Natural killer cell (primary cell): Measurements from ENCODE around the gene ARPP21. TPM values are rescaled to one million over a fixed set of nuclear protein-coding genes. Genes with fewer than 3 reads are reported as not detected.

Experiments
- ATAC-seq, 3 donors: fragments of 150-1000 bp in 2 of 3; fragments of 200-7000 bp in 1 of 3; cut with Tn5 transposase; 1 replicate in 1 of 3; 2 replicates in 2 of 3; pipeline ENCODE4 v1.10.0; 2021; ENCODE audit warnings: mild to moderate bottlenecking in 2 of 3, moderate library complexity in 2 of 3
- DNase-seq, 2 donors: peaks; one replicate each; pipeline versions ENCODE4 v3.0.0 to v3.0.0-alpha.2; 2013 to 2021; ENCODE audit warnings: mixed read lengths in 1 of 2
- H3K27ac ChIP-seq: one replicate; pipeline ENCODE4 v1.5.1; 2013; ENCODE audit warnings: mild to moderate bottlenecking, low read length
- H3K27me3 ChIP-seq: one replicate; pipeline ENCODE4 v1.6.1; 2013; ENCODE audit warnings: low read length; ENCODE audit not compliant: control insufficient read depth, insufficient read depth
- H3K36me3 ChIP-seq: one replicate; pipeline ENCODE4 v1.6.1; 2013; ENCODE audit warnings: low read length; ENCODE audit not compliant: control insufficient read depth, insufficient read depth
- H3K4me1 ChIP-seq: one replicate; pipeline ENCODE4 v1.6.1; 2013; ENCODE audit warnings: low read length; ENCODE audit not compliant: control insufficient read depth, insufficient read depth
- H3K4me3 ChIP-seq: one replicate; pipeline ENCODE4 v1.5.1; 2013; ENCODE audit warnings: low read length
- H3K9me3 ChIP-seq: one replicate; pipeline ENCODE4 v1.6.1; 2013; ENCODE audit warnings: low read length; ENCODE audit not compliant: control insufficient read depth, insufficient read depth
- H3K27ac Mint-ChIP-seq, 2 donors: one replicate each; pipeline ENCODE4 v1.8.0; 2022; ENCODE audit warnings: mild to moderate bottlenecking in 2 of 2, mixed read lengths in 2 of 2, moderate library complexity in 1 of 2
- H3K27me3 Mint-ChIP-seq, 2 donors: one replicate each; pipeline ENCODE4 v1.8.0; 2022; ENCODE audit warnings: low read depth in 2 of 2, mixed read lengths in 2 of 2
- H3K36me3 Mint-ChIP-seq: one replicate; pipeline ENCODE4 v1.8.0; 2022; ENCODE audit warnings: mixed read lengths
- H3K4me1 Mint-ChIP-seq, 2 donors: one replicate each; pipeline ENCODE4 v1.8.0; 2022; ENCODE audit warnings: mixed read lengths in 2 of 2
- H3K4me3 Mint-ChIP-seq: one replicate; pipeline ENCODE4 v1.8.0; 2022; ENCODE audit warnings: mild to moderate bottlenecking, moderate library complexity, mixed read lengths
- H3K9me3 Mint-ChIP-seq, 2 donors: one replicate each; pipeline ENCODE4 v1.8.0; 2022; ENCODE audit warnings: mixed read lengths in 2 of 2
- WGBS: methylation state at CpG from one replicate; pipeline ENCODE4 v1.1.7; 2013; ENCODE audit warnings: missing lambda C conversion rate; ENCODE audit not compliant: insufficient coverage; 5-methylcytosine and 5-hydroxymethylcytosine counted together
- intact Hi-C: fragments of 100-400 bp; cut with micrococcal nuclease; formaldehyde crosslinking; loops from one replicate; pipeline ENCODE4 v1.14.2; 2022
- total RNA-seq, 4 donors: library from RNA; stranded (reverse); fragments of 120-200 nt in 1 of 4; gene quantifications; one replicate each; pipeline versions ENCODE4 v1.2.3 to v1.2.4, GENCODE V29; 2013 to 2022
- TF ChIP-seq, protein P1 (sequence below): fragments of 200-600 bp; IDR thresholded peaks from one replicate; pipeline ENCODE4 v1.8.0; 2022; ENCODE audit warnings: antibody characterized with exemption

ARPP21 gene
- total RNA-seq, 3 donors from 2014 or later (not counting 1 experiment from before 2014, with no cell fraction given): not detected

DNA sequence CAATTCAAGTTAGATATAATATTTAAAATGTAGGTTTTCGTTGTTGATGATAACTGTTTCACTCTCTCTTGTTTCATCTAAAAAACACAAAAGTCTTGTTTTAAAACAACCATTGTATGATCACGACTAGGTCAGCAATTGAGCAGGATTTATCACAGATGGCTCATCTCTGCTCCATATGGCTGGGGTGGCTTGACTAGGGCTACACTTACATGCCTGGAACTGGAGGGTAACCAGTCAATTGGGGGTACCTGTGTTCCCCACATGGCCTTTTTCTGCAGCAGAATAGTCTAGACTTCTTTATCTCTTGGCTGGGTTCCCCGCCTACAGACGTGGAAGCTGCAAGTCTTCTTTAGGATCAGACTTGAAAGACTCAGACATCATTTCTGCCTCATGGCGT lies 103.9 kb downstream of the ARPP21 start:
- no peak overlapping the region for H3K4me3 ChIP-seq
- Mint-ChIP-seq H3K4me1 (no peaks in the 10 kb centered on the region), H3K36me3 (no peaks in the 10 kb centered on the region), H3K27me3 (no peaks in the 10 kb centered on the region), H3K27ac (no peak overlapping the region), H3K4me3 (no peak overlapping the region), H3K9me3 (peaks cover 8 to 11% of the 10 kb centered on the region in 2 donors)
- intact Hi-C loops: no loop called here
- no peaks in the 10 kb centered on the region for H3K36me3 ChIP-seq
- peaks cover 4% of the 10 kb centered on the region for H3K9me3 ChIP-seq
- DNase-seq (no peak), ATAC-seq (no peak)
- H3K27ac ChIP-seq: no peak overlapping the region
- no peaks in the 10 kb centered on the region for H3K27me3 ChIP-seq
- TF ChIP-seq, protein P1, sequence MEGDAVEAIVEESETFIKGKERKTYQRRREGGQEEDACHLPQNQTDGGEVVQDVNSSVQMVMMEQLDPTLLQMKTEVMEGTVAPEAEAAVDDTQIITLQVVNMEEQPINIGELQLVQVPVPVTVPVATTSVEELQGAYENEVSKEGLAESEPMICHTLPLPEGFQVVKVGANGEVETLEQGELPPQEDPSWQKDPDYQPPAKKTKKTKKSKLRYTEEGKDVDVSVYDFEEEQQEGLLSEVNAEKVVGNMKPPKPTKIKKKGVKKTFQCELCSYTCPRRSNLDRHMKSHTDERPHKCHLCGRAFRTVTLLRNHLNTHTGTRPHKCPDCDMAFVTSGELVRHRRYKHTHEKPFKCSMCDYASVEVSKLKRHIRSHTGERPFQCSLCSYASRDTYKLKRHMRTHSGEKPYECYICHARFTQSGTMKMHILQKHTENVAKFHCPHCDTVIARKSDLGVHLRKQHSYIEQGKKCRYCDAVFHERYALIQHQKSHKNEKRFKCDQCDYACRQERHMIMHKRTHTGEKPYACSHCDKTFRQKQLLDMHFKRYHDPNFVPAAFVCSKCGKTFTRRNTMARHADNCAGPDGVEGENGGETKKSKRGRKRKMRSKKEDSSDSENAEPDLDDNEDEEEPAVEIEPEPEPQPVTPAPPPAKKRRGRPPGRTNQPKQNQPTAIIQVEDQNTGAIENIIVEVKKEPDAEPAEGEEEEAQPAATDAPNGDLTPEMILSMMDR: no peak
- H3K4me1 ChIP-seq: no peaks in the 10 kb centered on the region
- WGBS: 84% methylated on average over 4 of the region's 5 CpGs

DNA sequence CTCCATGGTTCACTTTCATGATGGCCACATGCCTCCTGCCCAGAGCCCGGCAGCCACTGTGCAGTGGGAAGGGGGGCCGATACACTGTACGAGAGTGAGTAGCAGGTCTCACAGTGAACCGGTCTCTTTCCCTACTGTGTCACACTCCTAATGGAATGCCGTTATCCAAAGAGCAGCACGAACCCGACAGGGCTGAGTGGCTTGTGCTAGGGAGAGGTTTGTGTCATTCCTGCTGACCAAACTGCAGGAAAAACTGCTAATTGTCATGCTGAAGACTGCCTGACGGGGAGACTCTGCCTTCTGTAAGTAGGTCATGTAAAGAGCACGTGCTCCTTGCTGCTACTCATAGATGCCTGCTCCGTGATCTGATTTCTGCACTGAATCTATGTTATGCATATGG lies 105.1 kb downstream of the ARPP21 start:
- WGBS: 73% methylated on average over 9 of the region's 10 CpGs

DNA sequence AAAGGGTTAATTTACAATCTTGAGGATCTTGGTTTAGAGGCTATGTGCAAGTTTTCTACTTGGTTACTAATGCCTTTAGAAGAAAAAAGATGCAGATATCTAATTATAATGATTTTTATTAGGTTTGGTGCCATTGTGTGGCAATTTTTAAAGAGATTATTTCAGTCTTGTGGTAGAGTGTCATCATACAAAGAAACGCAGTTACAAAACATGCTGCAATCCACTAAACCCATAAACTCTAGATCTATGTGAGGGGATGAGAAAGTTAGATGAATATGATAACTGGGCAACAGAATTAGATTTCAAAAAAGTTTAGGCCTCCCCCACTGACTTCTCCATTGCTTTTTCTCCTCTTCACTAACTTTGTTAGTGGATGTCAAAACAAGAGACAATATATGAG lies 106.0 kb downstream of the ARPP21 start:
- H3K27me3 Mint-ChIP-seq: no peaks in the 10 kb centered on the region
- H3K4me3 ChIP-seq: no peak overlapping the region
- no peaks in the 10 kb centered on the region for H3K36me3 Mint-ChIP-seq
- H3K4me1 ChIP-seq: no peaks in the 10 kb centered on the region
- TF ChIP-seq, protein P1: no peak
- H3K9me3 Mint-ChIP-seq: peaks cover 10 to 12% of the 10 kb centered on the region in 2 donors
- no peaks in the 10 kb centered on the region for H3K4me1 Mint-ChIP-seq
- no peak overlapping the region for H3K27ac Mint-ChIP-seq
- DNase-seq: no peak
- WGBS: no CpG with 5 or more reads among the region's 1 CpG
- H3K27me3 ChIP-seq: no peaks in the 10 kb centered on the region
- no peaks in the 10 kb centered on the region for H3K36me3 ChIP-seq
- H3K4me3 Mint-ChIP-seq: no peak overlapping the region
- intact Hi-C loops: no loop called here
- no peak for ATAC-seq
- H3K9me3 ChIP-seq: no peaks in the 10 kb centered on the region
- no peak overlapping the region for H3K27ac ChIP-seq

More for the DNA sequence above, 105.1 kb downstream of the ARPP21 start:
- Histone ChIP-seq H3K9me3 (peaks cover under 1% of the 10 kb centered on the region), H3K4me3 (no peak overlapping the region), H3K36me3 (no peaks in the 10 kb centered on the region), H3K4me1 (no peaks in the 10 kb centered on the region), H3K27me3 (no peaks in the 10 kb centered on the region), H3K27ac (no peak overlapping the region)
- H3K4me3 Mint-ChIP-seq: no peak overlapping the region
- intact Hi-C loops: no loop called here
- no peaks in the 10 kb centered on the region for H3K27me3 Mint-ChIP-seq
- no peaks in the 10 kb centered on the region for H3K36me3 Mint-ChIP-seq
- TF ChIP-seq, protein P1: no peak
- H3K4me1 Mint-ChIP-seq: no peaks in the 10 kb centered on the region
- DNase-seq (no peak), ATAC-seq (no peak)
- H3K9me3 Mint-ChIP-seq: peaks cover 8 to 12% of the 10 kb centered on the region in 2 donors
- H3K27ac Mint-ChIP-seq: no peak overlapping the region

DNA sequence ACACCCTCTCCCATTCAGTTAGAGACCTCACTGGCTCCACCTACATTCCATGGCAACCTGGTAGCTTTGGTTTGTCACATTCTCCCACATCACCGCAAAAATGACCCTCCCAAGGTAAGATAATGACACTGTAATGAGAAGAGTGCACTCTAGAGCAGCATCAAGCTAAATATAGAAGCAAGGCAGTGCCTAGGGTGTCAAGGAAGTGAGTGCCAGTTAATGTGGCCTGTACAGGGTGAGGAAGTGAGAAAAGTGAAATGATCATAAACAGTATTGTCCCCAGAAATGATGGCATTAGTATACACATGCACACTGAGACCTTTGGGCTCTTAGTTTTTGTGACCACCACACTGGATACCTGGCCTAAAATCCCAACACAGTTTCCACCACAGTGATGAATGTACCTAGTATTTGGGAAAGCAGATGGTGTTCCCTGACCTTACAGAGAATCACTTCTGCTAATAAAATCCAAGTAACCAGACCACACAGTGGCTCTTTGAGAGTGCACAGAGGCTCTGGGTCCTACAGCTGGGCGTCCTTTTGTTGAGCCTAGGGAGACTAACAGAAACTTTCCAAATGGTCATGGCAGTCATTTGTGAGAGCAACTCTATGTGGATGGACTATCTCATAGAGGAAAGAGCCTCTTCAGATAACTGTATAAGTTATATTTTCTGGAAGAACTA lies 106.6 kb downstream of the ARPP21 start:
- TF ChIP-seq, protein P1: no peak
- WGBS: 83% methylated on average over 2 of the region's 2 CpGs
- Mint-ChIP-seq H3K4me1 (no peaks in the 10 kb centered on the region), H3K9me3 (peaks cover 10 to 12% of the 10 kb centered on the region in 2 donors), H3K36me3 (no peaks in the 10 kb centered on the region), H3K4me3 (no peak overlapping the region), H3K27ac (no peak overlapping the region), H3K27me3 (no peaks in the 10 kb centered on the region)
- no peaks in the 10 kb centered on the region for H3K4me1 ChIP-seq
- no peaks in the 10 kb centered on the region for H3K27me3 ChIP-seq
- H3K36me3 ChIP-seq: no peaks in the 10 kb centered on the region
- H3K27ac ChIP-seq: no peak overlapping the region
- intact Hi-C loops: no loop called here
- no peaks in the 10 kb centered on the region for H3K9me3 ChIP-seq
- no peak overlapping the region for H3K4me3 ChIP-seq
- no peak for DNase-seq
- no peak for ATAC-seq
